GM12865 (cell line): ENCODE data around the gene RPIA.

Experiments used
- DNase-seq: peaks from one replicate; pipeline ENCODE4 v3.0.0; 2010; ENCODE audit warnings: low read depth
- H3K4me3 ChIP-seq: 2 replicates; pipeline ENCODE4 v1.5.1; 2011; ENCODE audit warnings: mild to moderate bottlenecking, low read depth, low read length, control low read depth
- TF ChIP-seq, protein P1 (sequence below): IDR thresholded peaks from 2 replicates; pipeline ENCODE4 v1.5.1; 2011; ENCODE audit warnings: low read length, control low read depth, low read depth, inconsistent platforms; ENCODE audit not compliant: insufficient read depth; ENCODE audit errors: missing control alignments

Gene RPIA

DNA sequence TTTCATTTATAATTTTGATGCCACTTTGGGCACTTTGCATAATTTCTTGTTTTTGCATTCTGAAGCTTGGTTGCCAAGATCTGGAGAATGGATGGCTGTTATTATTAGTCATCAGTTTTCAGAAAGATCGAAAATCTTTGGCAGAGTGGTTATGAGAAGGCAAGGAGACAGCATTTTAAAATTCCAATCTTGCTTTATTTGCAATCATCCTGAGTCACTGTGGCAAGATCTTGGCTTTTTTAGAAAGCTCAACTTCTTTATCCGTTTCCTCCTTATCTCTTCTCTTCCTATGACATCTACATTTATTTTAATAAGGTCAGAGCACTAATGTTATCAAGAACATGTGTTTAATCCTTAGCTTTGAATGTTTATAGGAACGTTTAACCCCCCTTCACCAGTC lies 33.1 kb upstream of the RPIA start:
- DNase-seq: no peak
- TF ChIP-seq, protein P1, sequence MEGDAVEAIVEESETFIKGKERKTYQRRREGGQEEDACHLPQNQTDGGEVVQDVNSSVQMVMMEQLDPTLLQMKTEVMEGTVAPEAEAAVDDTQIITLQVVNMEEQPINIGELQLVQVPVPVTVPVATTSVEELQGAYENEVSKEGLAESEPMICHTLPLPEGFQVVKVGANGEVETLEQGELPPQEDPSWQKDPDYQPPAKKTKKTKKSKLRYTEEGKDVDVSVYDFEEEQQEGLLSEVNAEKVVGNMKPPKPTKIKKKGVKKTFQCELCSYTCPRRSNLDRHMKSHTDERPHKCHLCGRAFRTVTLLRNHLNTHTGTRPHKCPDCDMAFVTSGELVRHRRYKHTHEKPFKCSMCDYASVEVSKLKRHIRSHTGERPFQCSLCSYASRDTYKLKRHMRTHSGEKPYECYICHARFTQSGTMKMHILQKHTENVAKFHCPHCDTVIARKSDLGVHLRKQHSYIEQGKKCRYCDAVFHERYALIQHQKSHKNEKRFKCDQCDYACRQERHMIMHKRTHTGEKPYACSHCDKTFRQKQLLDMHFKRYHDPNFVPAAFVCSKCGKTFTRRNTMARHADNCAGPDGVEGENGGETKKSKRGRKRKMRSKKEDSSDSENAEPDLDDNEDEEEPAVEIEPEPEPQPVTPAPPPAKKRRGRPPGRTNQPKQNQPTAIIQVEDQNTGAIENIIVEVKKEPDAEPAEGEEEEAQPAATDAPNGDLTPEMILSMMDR: no peak
- H3K4me3 ChIP-seq: no peak overlapping the region

DNA sequence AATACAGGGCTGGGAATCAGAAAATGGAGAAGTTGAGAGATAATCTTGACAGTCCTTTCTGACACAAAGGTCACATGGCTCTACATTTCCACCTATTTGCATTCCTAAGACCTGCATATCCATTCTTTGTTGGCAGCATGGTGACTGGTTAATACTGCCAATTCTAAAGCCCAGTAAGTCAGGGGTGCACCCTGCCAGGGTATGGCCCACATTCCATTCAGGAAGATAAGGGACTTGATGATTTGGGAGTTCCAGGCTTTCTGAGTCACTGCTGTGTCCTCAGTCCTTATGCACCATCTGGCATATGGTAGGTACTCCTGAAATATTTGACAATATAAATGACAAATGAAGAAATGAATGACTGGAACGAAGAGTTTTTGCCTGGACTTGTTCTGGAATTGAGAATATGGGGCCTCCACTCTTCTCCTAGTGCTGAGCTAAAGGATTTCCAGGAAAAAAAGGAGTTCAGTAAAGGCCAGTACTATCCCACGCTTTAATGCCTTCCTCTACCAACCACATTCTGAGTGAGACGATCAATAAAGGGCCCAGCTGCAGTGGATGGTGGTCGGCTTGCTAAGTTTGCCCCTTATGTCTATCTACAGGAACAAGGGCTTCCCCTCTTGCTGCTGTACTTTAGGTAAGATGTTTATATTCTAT lies 32.5 kb upstream of the RPIA start:
- TF ChIP-seq, protein P1: no peak
- no peak overlapping the region for H3K4me3 ChIP-seq
- no peak for DNase-seq

DNA sequence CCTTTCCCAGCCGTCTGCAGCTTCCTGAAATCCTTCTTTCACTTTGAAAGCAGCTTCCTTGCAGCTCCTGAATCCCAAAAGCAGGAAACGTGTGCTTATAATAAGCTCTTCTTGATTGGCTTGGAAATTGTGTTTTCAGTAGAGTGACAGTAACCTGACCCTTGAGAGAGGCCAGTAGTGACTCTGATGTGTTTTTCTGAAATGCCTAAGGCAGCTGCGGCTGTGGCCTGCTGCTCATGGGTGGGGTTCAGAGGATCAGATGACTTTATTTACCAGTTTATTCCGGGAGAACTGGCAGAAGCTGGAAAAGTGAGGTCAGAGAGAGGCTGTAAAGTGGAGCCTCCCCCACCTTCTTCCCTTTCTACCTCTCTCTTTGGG lies 31.9 kb upstream of the RPIA start:
- TF ChIP-seq, protein P1: no peak
- no peak for DNase-seq
- no peak overlapping the region for H3K4me3 ChIP-seq

- no peak overlapping the region for H3K4me3 ChIP-seq
- DNase-seq: no peak
- TF ChIP-seq, protein P1: no peak
Measured at GRCh38 chr2:88660622-88661021, 30.9 kb upstream of the RPIA start.

- TF ChIP-seq, protein P1: no peak
- DNase-seq: no peak
- H3K4me3 ChIP-seq: no peak overlapping the region
Measured at GRCh38 chr2:88666576-88666975, 24.9 kb upstream of the RPIA start.

GRCh38 chr2:88667219-88667618 lies 24.3 kb upstream of the RPIA start:
- TF ChIP-seq, protein P1: no peak
- no peak overlapping the region for H3K4me3 ChIP-seq
- DNase-seq: no peak

- no peak for DNase-seq
- no peak overlapping the region for H3K4me3 ChIP-seq
- TF ChIP-seq, protein P1: no peak
Measured at GRCh38 chr2:88668862-88669261, 22.6 kb upstream of the RPIA start.
